ENCODE data around the gene CTIF. TPM values are rescaled to one million over a fixed set of nuclear protein-coding genes. Genes with fewer than 3 reads are reported as not detected.

CTIF gene
- total RNA-seq, 1 donor from 2014 or later, result 137 TPM

DNA sequence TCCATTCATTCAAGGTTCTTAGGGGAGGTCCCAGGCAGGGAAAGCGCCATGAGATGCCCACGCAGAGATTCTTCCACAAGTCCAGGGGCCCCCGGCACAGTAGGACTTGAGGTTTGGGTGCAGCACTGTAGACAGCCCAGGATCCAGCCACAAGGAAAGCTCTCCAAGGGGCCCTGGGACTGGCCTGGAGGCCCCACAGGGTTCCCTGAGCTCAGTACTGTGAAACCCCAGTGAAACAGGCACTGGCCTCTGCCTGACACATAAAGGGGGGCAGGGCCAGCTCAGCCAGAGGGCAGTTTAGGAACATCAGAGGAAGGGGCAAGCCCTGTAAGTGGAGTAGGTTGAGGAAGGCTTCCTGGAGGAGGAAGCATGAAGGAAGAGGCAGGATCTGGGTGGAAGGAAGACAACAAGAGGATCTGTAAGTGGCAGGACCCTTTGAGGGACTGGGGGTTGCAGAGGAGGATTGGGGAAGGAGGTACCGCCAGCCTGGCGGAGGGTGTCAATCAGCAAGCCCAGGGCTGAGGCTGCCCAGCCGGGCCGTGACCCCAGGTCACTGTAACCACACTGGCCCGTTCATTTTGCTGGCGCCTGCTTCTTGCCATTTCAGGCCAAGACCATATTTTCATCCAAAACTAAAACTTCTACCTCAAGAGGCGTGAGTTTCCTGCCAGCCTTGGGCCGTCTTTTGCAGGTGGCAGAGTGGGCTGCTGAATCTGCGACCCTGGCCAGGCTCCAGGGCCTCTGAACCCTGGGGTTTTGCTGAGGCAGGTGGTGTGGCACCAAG lies 236.7 kb downstream of the CTIF start:
- peaks cover 25% of the 10 kb centered on the region for H3K4me1 Mint-ChIP-seq (ENCODE audit: low read depth, unreplicated experiment)
- TF ChIP-seq CTCF (IDR thresholded peaks at IDR 0.05; ENCODE audit: partially characterized antibody, unreplicated experiment), result no peak
- H3K36me3 Mint-ChIP-seq (ENCODE audit: unreplicated experiment), result peaks cover 15% of the 10 kb centered on the region
- peaks cover 15% of the 10 kb centered on the region for H3K9me3 Mint-ChIP-seq (ENCODE audit: unreplicated experiment)
- no peak for DNase-seq
- H3K4me3 Mint-ChIP-seq (ENCODE audit: unreplicated experiment), result no peak overlapping the region
- peaks cover 7% of the 10 kb centered on the region for H3K27me3 Mint-ChIP-seq (ENCODE audit: unreplicated experiment)
- no peak overlapping the region for H3K27ac Mint-ChIP-seq (ENCODE audit: unreplicated experiment)

DNA sequence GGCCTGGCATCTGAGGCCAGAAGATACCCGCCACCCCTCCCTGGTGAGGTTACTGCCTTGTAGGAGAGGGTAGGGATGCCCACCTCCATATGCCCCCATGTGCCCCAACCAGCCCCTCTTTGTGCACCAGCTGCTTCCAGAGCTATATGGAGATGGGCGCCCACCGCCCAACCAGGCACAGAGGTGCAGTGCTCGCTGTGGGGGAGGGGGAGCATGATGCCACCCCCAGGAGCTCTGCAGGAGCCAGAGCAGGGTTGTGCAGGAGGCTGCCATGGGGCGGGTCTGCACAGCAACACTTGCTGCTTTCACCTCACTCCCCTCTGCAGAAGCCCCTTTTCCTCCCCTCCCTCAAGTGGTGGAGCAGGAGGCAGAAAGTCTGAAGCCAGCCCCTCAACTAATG lies 237.3 kb downstream of the CTIF start:
- no peak for DNase-seq
- Mint-ChIP-seq H3K27me3 (ENCODE audit: unreplicated experiment) (peaks cover 7% of the 10 kb centered on the region), H3K9me3 (ENCODE audit: unreplicated experiment) (peaks cover 16% of the 10 kb centered on the region), H3K27ac (ENCODE audit: unreplicated experiment) (no peak overlapping the region), H3K4me1 (ENCODE audit: low read depth, unreplicated experiment) (peaks cover 22% of the 10 kb centered on the region), H3K36me3 (ENCODE audit: unreplicated experiment) (peaks cover 15% of the 10 kb centered on the region), H3K4me3 (ENCODE audit: unreplicated experiment) (no peak overlapping the region)
- TF ChIP-seq CTCF (IDR thresholded peaks at IDR 0.05; ENCODE audit: partially characterized antibody, unreplicated experiment), result no peak

DNA sequence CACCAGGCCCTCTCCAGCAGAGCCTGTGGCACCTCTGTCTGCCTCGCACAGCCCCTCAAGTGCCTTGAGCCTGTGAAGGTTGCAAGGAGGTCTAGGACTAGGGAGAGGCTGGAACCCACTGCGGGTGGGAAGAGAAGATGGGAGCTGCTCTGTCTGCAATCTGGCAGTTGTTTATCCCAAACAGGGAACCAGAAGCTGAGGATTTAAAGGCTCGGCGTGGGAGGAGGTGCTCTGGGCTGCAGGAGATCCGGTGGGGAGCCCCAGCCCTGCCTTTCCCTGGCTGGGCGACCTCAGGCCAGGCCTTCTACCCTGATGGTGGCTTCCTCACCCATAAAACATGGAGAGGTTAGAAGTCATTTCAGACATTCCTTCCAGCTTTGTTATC lies 237.8 kb downstream of the CTIF start:
- H3K4me1 Mint-ChIP-seq (ENCODE audit: low read depth, unreplicated experiment), result peaks cover 27% of the 10 kb centered on the region
- H3K27me3 Mint-ChIP-seq (ENCODE audit: unreplicated experiment), result peaks cover 9% of the 10 kb centered on the region
- peaks cover 21% of the 10 kb centered on the region for H3K9me3 Mint-ChIP-seq (ENCODE audit: unreplicated experiment)
- no peak overlapping the region for H3K4me3 Mint-ChIP-seq (ENCODE audit: unreplicated experiment)
- H3K36me3 Mint-ChIP-seq (ENCODE audit: unreplicated experiment), result peaks cover 15% of the 10 kb centered on the region
- no peak for TF ChIP-seq CTCF (IDR thresholded peaks at IDR 0.05; ENCODE audit: partially characterized antibody, unreplicated experiment)
- H3K27ac Mint-ChIP-seq (ENCODE audit: unreplicated experiment), result no peak overlapping the region
- no peak for DNase-seq

GRCh38 chr18:48777026-48777743 lies 238.4 kb downstream of the CTIF start:
- Mint-ChIP-seq H3K27me3 (ENCODE audit: unreplicated experiment) (peaks cover 9% of the 10 kb centered on the region), H3K4me3 (ENCODE audit: unreplicated experiment) (no peak overlapping the region), H3K9me3 (ENCODE audit: unreplicated experiment) (peaks cover 22% of the 10 kb centered on the region), H3K27ac (ENCODE audit: unreplicated experiment) (no peak overlapping the region), H3K4me1 (ENCODE audit: low read depth, unreplicated experiment) (peaks cover 31% of the 10 kb centered on the region), H3K36me3 (ENCODE audit: unreplicated experiment) (peaks cover 13% of the 10 kb centered on the region)
- DNase-seq, result peak; percentile 77
- peak; percentile 92 for TF ChIP-seq CTCF (IDR thresholded peaks at IDR 0.05; ENCODE audit: partially characterized antibody, unreplicated experiment)

DNA sequence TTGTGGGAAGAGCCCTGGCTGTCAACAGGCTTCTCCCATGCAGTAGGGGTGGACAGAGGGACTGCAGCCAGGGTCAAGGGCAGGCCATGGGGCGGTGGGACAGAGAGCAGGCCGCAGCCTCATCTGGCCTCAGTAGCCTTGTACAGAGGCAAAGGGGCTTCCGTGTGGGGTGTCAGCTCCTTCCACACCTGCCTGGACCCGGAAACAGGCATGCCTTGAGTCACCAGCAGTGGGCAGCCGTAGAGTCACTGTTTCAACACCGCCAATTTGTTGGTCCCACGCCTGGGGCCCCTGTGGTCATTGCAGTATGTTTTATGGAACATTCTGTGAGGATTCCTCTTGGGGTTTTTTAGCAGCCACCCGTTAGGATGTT lies 238.9 kb downstream of the CTIF start:
- no peak for DNase-seq
- Mint-ChIP-seq H3K27ac (ENCODE audit: unreplicated experiment) (no peak overlapping the region), H3K4me1 (ENCODE audit: low read depth, unreplicated experiment) (peaks cover 31% of the 10 kb centered on the region), H3K4me3 (ENCODE audit: unreplicated experiment) (no peak overlapping the region), H3K27me3 (ENCODE audit: unreplicated experiment) (peaks cover 6% of the 10 kb centered on the region), H3K9me3 (ENCODE audit: unreplicated experiment) (peaks cover 18% of the 10 kb centered on the region), H3K36me3 (ENCODE audit: unreplicated experiment) (peaks cover 7% of the 10 kb centered on the region)
- TF ChIP-seq CTCF (IDR thresholded peaks at IDR 0.05; ENCODE audit: partially characterized antibody, unreplicated experiment), result no peak
